Neural cell (in vitro differentiated cells): ENCODE data around the gene MYLK. TPM values are rescaled to one million over a fixed set of nuclear protein-coding genes. Genes with fewer than 3 reads are reported as not detected.

Experiments used
- H2AFZ ChIP-seq: fragments of 200-600, 300-800 bp; sonication (generic), shearing (Covaris generic); 2 replicates; pipeline ENCODE4 v1.6.0; 2014; ENCODE audit warnings: low read depth, mild to moderate bottlenecking, antibody characterized with exemption, low read length, moderate library complexity
- H3F3A ChIP-seq: fragments of 200-600 bp; shearing (Covaris generic); 2 replicates; pipeline ENCODE4 v1.6.1; 2016; ENCODE audit warnings: mild to moderate bottlenecking, moderate library complexity, mixed read lengths, antibody characterized with exemption, low read length; ENCODE audit not compliant: insufficient read depth, poor library complexity, severe bottlenecking
- H3K27ac ChIP-seq: fragments of 200-600, 300-800 bp; sonication (generic), shearing (Covaris generic); 2 replicates; pipeline ENCODE4 v1.5.1; 2014; ENCODE audit warnings: mild to moderate bottlenecking, low read length, moderate library complexity
- H3K27me3 ChIP-seq: fragments of 300-800, 200-600 bp; sonication (generic), shearing (Covaris generic); 2 replicates; pipeline ENCODE4 v1.6.0; 2014; ENCODE audit warnings: mild to moderate bottlenecking, low read depth, low read length, moderate library complexity; ENCODE audit not compliant: insufficient read depth
- H3K36me3 ChIP-seq: fragments of 300-800, 200-600 bp; sonication (generic), shearing (Covaris generic); 2 replicates; pipeline ENCODE4 v1.5.1; 2014; ENCODE audit warnings: mild to moderate bottlenecking, antibody characterized with exemption, low read length, moderate library complexity; ENCODE audit not compliant: insufficient read depth
- H3K4me2 ChIP-seq: fragments of 300-800, 200-600 bp; sonication (generic), shearing (Covaris generic); 2 replicates; pipeline ENCODE4 v1.6.0; 2014; ENCODE audit warnings: mild to moderate bottlenecking, low read length
- H3K4me3 ChIP-seq: fragments of 300-800, 200-600 bp; sonication (generic), shearing (Covaris generic); 2 replicates; pipeline ENCODE4 v1.5.1; 2014; ENCODE audit warnings: mild to moderate bottlenecking, low read length, moderate library complexity
- H3K79me2 ChIP-seq: fragments of 200-600 bp; shearing (Covaris generic); replicated peaks from 2 replicates; pipeline ENCODE4 v1.6.0; 2014; ENCODE audit warnings: mild to moderate bottlenecking, low read length, moderate library complexity; ENCODE audit not compliant: insufficient read depth
- H3K9ac ChIP-seq: fragments of 300-800, 200-600 bp; sonication (generic), shearing (Covaris generic); 2 replicates; pipeline ENCODE4 v1.6.1; 2016; ENCODE audit warnings: mild to moderate bottlenecking, low read length, mixed read lengths
- H3K9me2 ChIP-seq: fragments of 200-600 bp; shearing (Covaris generic); 2 replicates; pipeline ENCODE4 v1.6.1; 2016; ENCODE audit warnings: mild to moderate bottlenecking, low read length, mixed read lengths; ENCODE audit not compliant: insufficient read depth
- H3K9me3 ChIP-seq: fragments of 200-600, 300-800 bp; sonication (generic), shearing (Covaris generic); 2 replicates; pipeline ENCODE4 v1.6.1; 2016; ENCODE audit warnings: mild to moderate bottlenecking, mixed run types, low read length, moderate library complexity, mixed read lengths
- H4K20me1 ChIP-seq: fragments of 200-600 bp; shearing (Covaris generic); 2 replicates; pipeline ENCODE4 v1.6.1; 2016; ENCODE audit warnings: mild to moderate bottlenecking, mixed run types; ENCODE audit not compliant: insufficient read depth
- CTCF ChIP-seq: fragments of 450-650 bp; IDR thresholded peaks from 2 replicates; pipeline ENCODE4 v1.5.1; 2014; ENCODE audit warnings: antibody characterized with exemption, mild to moderate bottlenecking, moderate library complexity; ENCODE audit not compliant: poor library complexity, severe bottlenecking
- EP300 ChIP-seq: fragments of 450-650 bp; conservative IDR thresholded peaks from 2 replicates; pipeline ENCODE4 v1.6.1; 2014; ENCODE audit warnings: antibody characterized with exemption, mild to moderate bottlenecking, moderate library complexity; ENCODE audit not compliant: poor library complexity, severe bottlenecking
- EZH2 ChIP-seq: fragments of 200-600, 300-800 bp; shearing (Covaris generic), sonication (generic); IDR thresholded peaks from 2 replicates; pipeline ENCODE4 v1.6.1; 2014; ENCODE audit warnings: antibody characterized with exemption, low read length, borderline replicate concordance, mild to moderate bottlenecking; ENCODE audit not compliant: insufficient read depth, poor library complexity, severe bottlenecking
- MXI1 ChIP-seq: fragments of 450-650 bp; conservative IDR thresholded peaks from 2 replicates; pipeline ENCODE4 v1.6.1; 2014; ENCODE audit warnings: antibody characterized with exemption, mild to moderate bottlenecking; ENCODE audit not compliant: poor library complexity, severe bottlenecking
- POLR2AphosphoS5 ChIP-seq: IDR thresholded peaks from 2 replicates; pipeline ENCODE4 v1.6.1; 2012
- RAD21 ChIP-seq: fragments of 450-650 bp; conservative IDR thresholded peaks from 2 replicates; pipeline ENCODE4 v1.6.1; 2014; ENCODE audit warnings: antibody characterized with exemption, mild to moderate bottlenecking, moderate library complexity
- REST ChIP-seq: IDR thresholded peaks from 2 replicates; pipeline ENCODE4 v1.6.1; 2012; ENCODE audit warnings: borderline replicate concordance
- SMC3 ChIP-seq: fragments of 450-650 bp; conservative IDR thresholded peaks from 2 replicates; pipeline ENCODE4 v1.6.1; 2014; ENCODE audit warnings: antibody characterized with exemption, mild to moderate bottlenecking, moderate library complexity; ENCODE audit not compliant: poor library complexity
- TAF1 ChIP-seq: IDR thresholded peaks from 2 replicates; pipeline ENCODE4 v1.6.1; 2012; ENCODE audit warnings: low read depth
- polyA plus RNA-seq: library from polyadenylated mRNA; depleted of rRNA; stranded (reverse); fragments of >200 nt; gene quantifications from 2 replicates; pipeline ENCODE4 v1.2.3, GENCODE V29; 2014

MYLK gene
- polyA plus RNA-seq, 1 donor from 2014 or later = 0.43 TPM

GRCh38 chr3:123733341-123733740 is 150.8 kb downstream of the MYLK start:
- Histone ChIP-seq H3K4me2 (no peak overlapping the region), H3K27me3 (no peaks in the 10 kb centered on the region), H2AFZ (no peak overlapping the region), H4K20me1 (no peaks in the 10 kb centered on the region), H3K36me3 (no peaks in the 10 kb centered on the region), H3K27ac (no peak overlapping the region), H3K9me2 (no peaks in the 10 kb centered on the region), H3K4me3 (no peak overlapping the region), H3K9me3 (no peaks in the 10 kb centered on the region), H3K9ac (no peak overlapping the region), H3F3A (no peaks in the 10 kb centered on the region), H3K79me2 (no peaks in the 10 kb centered on the region)
- TF ChIP-seq RAD21 (no peak), POLR2AphosphoS5 (no peak), REST (no peak), MXI1 (no peak), TAF1 (no peak), EP300 (no peak), SMC3 (no peak), EZH2 (no peak)

- no peak overlapping the region for H3K4me2 ChIP-seq
- H3K9ac ChIP-seq = no peak overlapping the region
- TF ChIP-seq CTCF (no peak), REST (no peak), MXI1 (no peak), TAF1 (no peak), EP300 (no peak), POLR2AphosphoS5 (no peak), SMC3 (no peak), EZH2 (no peak), RAD21 (no peak)
- no peaks in the 10 kb centered on the region for H3K79me2 ChIP-seq
- H3K27me3 ChIP-seq = no peaks in the 10 kb centered on the region
- no peaks in the 10 kb centered on the region for H3K9me3 ChIP-seq
- H4K20me1 ChIP-seq = no peaks in the 10 kb centered on the region
- no peaks in the 10 kb centered on the region for H3F3A ChIP-seq
- no peaks in the 10 kb centered on the region for H3K9me2 ChIP-seq
- H3K4me3 ChIP-seq = no peak overlapping the region
- no peak overlapping the region for H3K27ac ChIP-seq
- H3K36me3 ChIP-seq = no peaks in the 10 kb centered on the region
- H2AFZ ChIP-seq = no peak overlapping the region
Observed at GRCh38 chr3:123732447-123732846, 151.7 kb downstream of the MYLK start.
